ENCODE data around the gene PPP1R27. TPM values are rescaled to one million over a fixed set of nuclear protein-coding genes. Genes with fewer than 3 reads are reported as not detected.

Gene PPP1R27
- total RNA-seq, 2 donors from 2014 or later = not detected

DNA sequence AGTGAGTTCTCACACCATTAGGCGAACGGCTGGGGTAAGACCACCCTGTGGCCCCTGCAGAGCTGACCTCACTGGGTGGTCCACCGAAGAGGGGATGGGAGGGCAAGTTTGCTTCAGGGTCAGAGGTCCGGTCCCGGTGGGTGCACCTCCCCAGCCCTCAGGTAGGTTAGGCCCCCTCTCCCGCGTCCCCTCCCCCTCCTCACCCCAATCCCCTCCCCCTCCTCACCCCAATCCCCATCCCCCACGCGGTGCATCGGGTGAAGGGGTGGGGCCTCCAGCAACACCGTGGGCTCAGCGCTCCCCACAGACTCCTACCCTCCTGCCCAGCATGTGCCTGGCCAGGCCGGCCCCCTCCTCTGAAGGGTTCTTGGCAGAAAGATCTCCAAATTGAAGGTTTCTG, 15.1 kb downstream of the PPP1R27 start:
- Mint-ChIP-seq H3K36me3 (no peaks in the 10 kb centered on the region), H3K27ac (no peak overlapping the region), H3K9me3 (no peaks in the 10 kb centered on the region)
- no peak for ATAC-seq
- no peak for DNase-seq (ENCODE audit: low spot score in 2 of 2)

DNA sequence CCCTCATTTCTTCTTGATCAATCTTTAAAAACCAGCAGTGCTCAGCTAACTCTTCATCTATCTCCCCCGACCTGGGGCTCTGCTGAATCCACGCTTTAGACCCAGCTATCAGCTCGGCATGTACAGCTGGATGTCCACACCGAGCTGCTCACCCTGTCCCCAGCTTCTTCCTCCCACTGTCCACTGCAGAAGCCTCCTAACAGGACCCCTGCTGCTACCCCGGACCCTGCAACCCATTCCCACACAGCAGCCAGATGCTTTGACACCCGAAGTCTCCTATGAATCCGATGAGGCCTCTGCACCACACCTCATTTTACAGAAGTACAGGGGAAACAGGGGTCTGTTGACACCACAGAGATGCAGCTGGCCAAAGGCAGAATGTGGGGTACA, 17.1 kb downstream of the PPP1R27 start:
- ATAC-seq (no peak), DNase-seq (ENCODE audit: low spot score in 2 of 2) (no peak)
- no peak overlapping the region for H3K27ac Mint-ChIP-seq
- no peaks in the 10 kb centered on the region for H3K36me3 Mint-ChIP-seq
- H3K9me3 Mint-ChIP-seq = no peaks in the 10 kb centered on the region

- H3K27ac Mint-ChIP-seq = no peak overlapping the region
- no peaks in the 10 kb centered on the region for H3K9me3 Mint-ChIP-seq
- ATAC-seq (no peak), DNase-seq (ENCODE audit: low spot score in 2 of 2) (no peak)
- H3K36me3 Mint-ChIP-seq = no peaks in the 10 kb centered on the region
Measured at GRCh38 chr17:81815646-81815986, 19.2 kb downstream of the PPP1R27 start.

- Mint-ChIP-seq H3K9me3 (no peaks in the 10 kb centered on the region), H3K36me3 (no peaks in the 10 kb centered on the region), H3K27ac (no peak overlapping the region)
- ATAC-seq (no peak), DNase-seq (ENCODE audit: low spot score in 2 of 2) (no peak)
Measured at GRCh38 chr17:81814748-81815645, 19.9 kb downstream of the PPP1R27 start.

DNA sequence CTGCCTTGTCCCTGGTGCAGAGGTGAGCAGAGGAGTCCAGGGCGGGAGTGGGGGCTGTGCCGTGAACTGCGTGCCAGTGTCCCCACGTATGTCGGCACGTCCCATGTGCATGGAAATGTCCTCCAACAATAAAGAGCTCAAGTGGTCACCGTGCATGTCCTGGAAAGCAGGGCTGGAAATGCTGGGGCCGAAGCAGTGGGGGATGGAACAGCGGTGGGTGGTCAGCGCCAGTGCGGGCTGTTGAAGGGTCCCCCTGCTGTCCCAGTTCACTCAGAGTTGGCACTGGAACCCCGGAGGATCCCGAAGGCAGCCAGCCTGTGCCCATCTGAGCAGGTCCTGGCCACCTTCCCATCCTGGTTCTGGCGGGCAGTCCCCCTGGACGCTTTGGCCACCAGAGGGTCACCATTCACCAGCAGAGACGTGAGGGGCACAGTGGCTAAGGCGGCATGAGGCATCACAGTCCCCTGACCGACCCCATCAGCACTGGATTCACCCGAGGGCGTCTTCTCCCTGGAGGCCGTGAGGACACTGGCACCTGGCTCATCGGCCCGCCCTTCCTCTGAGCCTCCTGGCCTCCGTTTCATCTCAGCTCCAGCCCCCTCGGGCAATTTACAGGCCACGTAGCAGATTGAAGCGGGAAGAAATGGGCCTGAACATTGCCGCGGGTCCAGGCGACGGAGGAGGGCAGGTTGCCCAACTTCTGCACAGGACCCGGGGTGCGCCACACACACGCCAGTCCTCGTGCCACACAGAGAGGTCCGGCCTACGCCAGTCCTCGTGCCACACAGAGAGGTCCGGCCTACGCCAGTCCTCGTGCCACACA, 20.8 kb downstream of the PPP1R27 start:
- no peak overlapping the region for H3K27ac Mint-ChIP-seq
- ATAC-seq = no peak
- DNase-seq (ENCODE audit: low spot score in 2 of 2) = no peak

GRCh38 chr17:81813371-81813684, 21.5 kb downstream of the PPP1R27 start:
- H3K36me3 Mint-ChIP-seq = no peaks in the 10 kb centered on the region
- no peaks in the 10 kb centered on the region for H3K9me3 Mint-ChIP-seq
- H3K27ac Mint-ChIP-seq = no peak overlapping the region
- DNase-seq (ENCODE audit: low spot score in 2 of 2) (no peak), ATAC-seq (no peak)

More for the DNA sequence above, 20.8 kb downstream of the PPP1R27 start:
- Mint-ChIP-seq H3K36me3 (no peaks in the 10 kb centered on the region), H3K9me3 (no peaks in the 10 kb centered on the region)

GRCh38 chr17:81812571-81813370, 22.1 kb downstream of the PPP1R27 start:
- DNase-seq (ENCODE audit: low spot score in 2 of 2) = no peak
- Mint-ChIP-seq H3K36me3 (no peaks in the 10 kb centered on the region), H3K27ac (peak overlapping the region in 1 of 2 donors; percentile 59), H3K9me3 (no peaks in the 10 kb centered on the region)
- no peak for ATAC-seq

DNA sequence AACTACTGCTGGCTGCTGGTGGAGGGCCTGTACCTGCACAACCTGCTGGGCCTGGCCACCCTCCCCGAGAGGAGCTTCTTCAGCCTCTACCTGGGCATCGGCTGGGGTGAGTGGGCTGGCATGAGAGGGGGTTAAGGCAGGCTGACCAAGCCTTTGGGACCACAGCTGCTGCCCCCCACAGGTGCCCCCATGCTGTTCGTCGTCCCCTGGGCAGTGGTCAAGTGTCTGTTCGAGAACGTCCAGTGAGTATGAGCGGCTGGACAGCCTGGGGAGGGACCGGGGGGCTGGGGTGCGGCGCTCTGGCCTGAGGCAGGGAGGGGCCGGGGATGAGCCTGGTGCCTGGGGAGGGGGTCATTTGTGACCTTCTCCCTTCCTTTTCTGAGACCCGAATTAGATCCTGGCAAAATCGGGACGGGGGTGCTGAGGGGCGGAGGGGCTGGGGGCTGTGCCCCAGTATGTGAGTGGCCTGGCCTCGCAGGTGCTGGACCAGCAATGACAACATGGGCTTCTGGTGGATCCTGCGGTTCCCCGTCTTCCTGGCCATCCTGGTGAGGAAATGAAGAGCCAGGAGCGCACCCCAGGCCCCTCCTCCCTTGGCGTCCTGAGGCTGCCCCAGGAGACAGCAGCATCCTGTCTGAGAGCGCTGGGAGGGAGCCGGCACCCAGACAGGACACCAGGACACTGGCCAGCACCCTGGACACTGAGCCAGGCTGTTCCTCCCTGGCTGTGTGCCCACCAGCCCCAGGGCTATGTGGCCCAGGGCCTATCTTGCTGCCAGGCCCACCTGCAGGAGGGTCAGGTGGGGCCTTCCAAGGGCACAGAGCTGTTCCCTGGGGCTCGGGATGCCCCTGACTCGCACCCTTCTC, 22.9 kb downstream of the PPP1R27 start:
- no peaks in the 10 kb centered on the region for H3K9me3 Mint-ChIP-seq
- H3K36me3 Mint-ChIP-seq = no peaks in the 10 kb centered on the region
- DNase-seq (ENCODE audit: low spot score in 2 of 2) = no peak
- ATAC-seq = no peak
- peak overlapping the region in 1 of 2 donors; percentile 59 for H3K27ac Mint-ChIP-seq

GRCh38 chr17:81810892-81811704, 23.8 kb downstream of the PPP1R27 start:
- no peaks in the 10 kb centered on the region for H3K36me3 Mint-ChIP-seq
- ATAC-seq (no peak), DNase-seq (ENCODE audit: low spot score in 2 of 2) (no peak)
- no peaks in the 10 kb centered on the region for H3K9me3 Mint-ChIP-seq
- H3K27ac Mint-ChIP-seq = no peak overlapping the region

GRCh38 chr17:81810476-81810875, 24.4 kb downstream of the PPP1R27 start:
- H3K9me3 Mint-ChIP-seq = no peaks in the 10 kb centered on the region
- H3K27ac Mint-ChIP-seq = no peak overlapping the region
- DNase-seq (ENCODE audit: low spot score in 2 of 2) (no peak), ATAC-seq (no peak)
- H3K36me3 Mint-ChIP-seq = no peaks in the 10 kb centered on the region

DNA sequence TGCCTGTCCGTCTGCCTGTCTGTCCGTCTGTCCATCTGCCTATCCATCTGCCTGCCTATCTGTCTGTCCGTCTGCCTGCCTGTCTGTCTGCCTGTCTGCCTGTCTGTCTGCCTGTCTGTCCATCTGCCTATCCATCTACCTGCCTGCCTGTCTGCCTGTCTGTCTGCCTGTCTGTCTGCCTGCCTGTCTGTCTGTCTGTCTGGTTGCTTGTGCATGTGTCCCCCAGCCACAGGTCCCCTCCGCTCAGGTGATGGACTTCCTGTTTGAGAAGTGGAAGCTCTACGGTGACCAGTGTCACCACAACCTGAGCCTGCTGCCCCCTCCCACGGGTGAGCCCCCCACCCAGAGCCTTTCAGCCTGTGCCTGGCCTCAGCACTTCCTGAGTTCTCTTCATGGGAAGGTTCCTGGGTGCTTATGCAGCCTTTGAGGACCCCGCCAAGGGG, 25.3 kb downstream of the PPP1R27 start:
- peak overlapping the region in 1 of 2 donors; percentile 46 for H3K27ac Mint-ChIP-seq
- H3K9me3 Mint-ChIP-seq = no peaks in the 10 kb centered on the region
- no peak for ATAC-seq

GRCh38 chr17:81808778-81809555, 25.9 kb downstream of the PPP1R27 start:
- H3K36me3 Mint-ChIP-seq = no peaks in the 10 kb centered on the region
- peak; percentile 22 to 40 for ATAC-seq
- no peak for DNase-seq (ENCODE audit: low spot score in 2 of 2)
- no peak overlapping the region for H3K27ac Mint-ChIP-seq
- H3K9me3 Mint-ChIP-seq = no peaks in the 10 kb centered on the region

More for the DNA sequence above, 25.3 kb downstream of the PPP1R27 start:
- DNase-seq (ENCODE audit: low spot score in 2 of 2) = no peak
- no peaks in the 10 kb centered on the region for H3K36me3 Mint-ChIP-seq

DNA sequence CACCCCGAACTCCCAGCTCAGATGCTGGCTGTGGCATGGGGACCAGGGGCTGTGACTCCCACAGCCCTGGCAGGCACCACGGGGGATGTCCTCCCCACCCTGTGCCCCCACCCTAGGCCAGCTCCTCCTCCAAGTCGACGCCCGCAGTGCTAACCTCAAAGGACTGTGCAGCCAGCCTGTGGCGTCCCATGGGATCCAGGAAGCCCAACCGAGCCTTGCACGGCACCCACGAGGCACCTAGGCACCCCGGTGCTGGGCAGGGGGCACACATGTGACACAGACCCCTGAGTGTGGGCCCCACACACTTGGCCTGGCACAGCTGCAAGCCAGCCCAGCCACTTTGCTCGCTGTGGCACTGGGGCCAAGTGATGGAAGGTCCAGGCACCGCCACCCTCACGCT, 27.0 kb downstream of the PPP1R27 start:
- DNase-seq (ENCODE audit: low spot score in 2 of 2) (no peak), ATAC-seq (no peak)
- no peaks in the 10 kb centered on the region for H3K9me3 Mint-ChIP-seq
- H3K36me3 Mint-ChIP-seq = no peaks in the 10 kb centered on the region
- no peak overlapping the region for H3K27ac Mint-ChIP-seq

GRCh38 chr17:81807210-81807719, 27.6 kb downstream of the PPP1R27 start:
- DNase-seq (ENCODE audit: low spot score in 2 of 2) (no peak), ATAC-seq (no peak)
- H3K9me3 Mint-ChIP-seq = no peaks in the 10 kb centered on the region
- H3K27ac Mint-ChIP-seq = no peak overlapping the region
- H3K36me3 Mint-ChIP-seq = no peaks in the 10 kb centered on the region

Data from activated naive CD4-positive, alpha-beta T cell treated with anti-CD3 and anti-CD28 coated beads, Interleukin-2, amount 50 U/mL, for 72 hours (primary cell).